ENCODE results near the gene COL16A1.

Gene COL16A1

DNA sequence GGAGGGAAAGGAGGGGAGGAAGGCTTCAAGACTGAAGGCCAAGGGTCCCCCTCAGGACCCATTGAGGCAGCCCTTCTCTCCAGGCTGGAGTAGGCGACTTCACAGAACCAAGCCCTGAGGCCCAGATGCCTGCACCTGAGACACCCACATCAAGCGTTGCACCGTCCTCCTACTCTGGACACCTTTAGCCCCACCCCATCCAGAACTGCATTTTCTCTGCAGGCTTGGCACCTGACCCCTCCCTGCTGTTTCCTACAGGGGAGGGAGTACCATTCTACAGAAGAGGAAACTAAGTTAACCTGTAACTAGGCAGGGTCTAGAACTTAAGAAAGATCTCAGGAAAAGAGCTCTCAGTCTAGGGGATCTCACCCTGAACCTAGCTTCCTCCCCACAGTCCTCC, 71.2 kb downstream of the COL16A1 start:
- WGBS (ENCODE audit: insufficient coverage), result 96% methylated on average over 3 of the region's 3 CpGs
- H3K9me3 ChIP-seq (ENCODE audit: control extremely low read depth in 1 of 5, control insufficient read depth in 4 of 5, insufficient read depth in 2 of 5, low read depth in 1 of 5, low read length in 4 of 5), result no peaks in the 10 kb centered on the region
- no peak for DNase-seq
- H3K27ac ChIP-seq (ENCODE audit: insufficient read depth in 1 of 2, low read depth in 1 of 2, low read length in 2 of 2, poor library complexity in 1 of 2, severe bottlenecking in 2 of 2), result no peak overlapping the region
- H3K4me1 ChIP-seq (ENCODE audit: control extremely low read depth in 1 of 4, control insufficient read depth in 4 of 4, insufficient read depth in 4 of 4, low read length in 3 of 4), result peaks cover 0 to 3% (median 0%) of the 10 kb centered on the region in 4 experiments
- H3K27me3 ChIP-seq (replicated peaks in 2 of 5; ENCODE audit: control insufficient read depth in 4 of 5, insufficient read depth in 5 of 5, low read length in 4 of 5), result no peaks in the 10 kb centered on the region
- POLR2A ChIA-PET, result no interaction called here
- peaks cover 9 to 73% (median 48%) of the 10 kb centered on the region in 4 experiments for H3K36me3 ChIP-seq (ENCODE audit: control insufficient read depth in 4 of 4, insufficient read depth in 4 of 4, low read length in 3 of 4)
- no peak overlapping the region for H3K4me3 ChIP-seq (ENCODE audit: control insufficient read depth in 1 of 7, extremely low read depth in 1 of 7, insufficient read depth in 4 of 7, low read depth in 2 of 7, low read length in 6 of 7)
- CTCF ChIA-PET, result interaction anchor here (1.3 to 5.9 kb wide), 6 partner anchors 11 to 70 kb away, joined by 3 to 29 read pairs (median 8); partner anchors contain the start of genes HCRTR1 and PEF1

DNA sequence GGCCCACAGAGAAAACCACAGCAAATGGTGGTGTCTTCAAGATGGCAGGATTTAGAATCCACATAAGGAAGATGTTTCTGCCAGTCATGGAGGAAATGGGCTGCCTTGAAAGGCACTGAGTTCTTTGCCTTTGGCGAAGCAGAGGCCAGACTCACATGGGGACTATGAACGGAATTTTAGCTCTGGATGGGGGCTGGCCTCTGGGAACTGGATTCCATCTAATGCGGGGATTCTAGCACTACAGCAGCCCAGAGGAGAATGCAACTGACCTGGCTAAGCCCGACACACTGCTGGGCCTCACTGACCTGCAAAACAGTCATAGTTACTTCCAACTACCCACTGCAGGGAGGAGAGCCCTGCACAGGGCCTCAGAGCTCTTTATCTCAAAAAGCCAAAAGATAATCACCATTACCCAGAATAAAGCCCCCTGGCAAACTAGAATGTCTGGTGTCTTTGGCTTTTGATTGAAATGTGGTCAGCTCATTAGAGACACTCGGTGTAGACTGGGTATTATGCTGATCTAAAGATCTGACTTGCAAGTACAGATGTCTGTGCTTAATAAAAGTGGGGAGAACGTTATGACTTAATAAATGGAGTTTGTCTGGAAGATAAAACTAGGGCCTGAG, 74.8 kb downstream of the COL16A1 start:
- DNase-seq, result no peak
- H3K27ac ChIP-seq (ENCODE audit: insufficient read depth in 1 of 2, low read depth in 1 of 2, low read length in 2 of 2, poor library complexity in 1 of 2, severe bottlenecking in 2 of 2), result no peak overlapping the region
- ChIA-PET POLR2A (no interaction called here), CTCF (interaction anchor here (1.0 to 4.2 kb wide), 7 partner anchors 9 to 66 kb away, joined by 3 to 24 read pairs (median 3); no protein-coding TSS in a partner anchor)
- no peaks in the 10 kb centered on the region for H3K9me3 ChIP-seq (ENCODE audit: control extremely low read depth in 1 of 5, control insufficient read depth in 4 of 5, insufficient read depth in 2 of 5, low read depth in 1 of 5, low read length in 4 of 5)
- no peaks in the 10 kb centered on the region for H3K27me3 ChIP-seq (replicated peaks in 2 of 5; ENCODE audit: control insufficient read depth in 4 of 5, insufficient read depth in 5 of 5, low read length in 4 of 5)
- no peaks in the 10 kb centered on the region for H3K4me1 ChIP-seq (ENCODE audit: control extremely low read depth in 1 of 4, control insufficient read depth in 4 of 4, insufficient read depth in 4 of 4, low read length in 3 of 4)
- H3K4me3 ChIP-seq (ENCODE audit: control insufficient read depth in 1 of 7, extremely low read depth in 1 of 7, insufficient read depth in 4 of 7, low read depth in 2 of 7, low read length in 6 of 7), result no peak overlapping the region
- WGBS (ENCODE audit: insufficient coverage), result 94% methylated on average over 5 of the region's 6 CpGs
- peaks cover 9 to 66% (median 44%) of the 10 kb centered on the region in 4 experiments for H3K36me3 ChIP-seq (ENCODE audit: control insufficient read depth in 4 of 4, insufficient read depth in 4 of 4, low read length in 3 of 4)

DNA sequence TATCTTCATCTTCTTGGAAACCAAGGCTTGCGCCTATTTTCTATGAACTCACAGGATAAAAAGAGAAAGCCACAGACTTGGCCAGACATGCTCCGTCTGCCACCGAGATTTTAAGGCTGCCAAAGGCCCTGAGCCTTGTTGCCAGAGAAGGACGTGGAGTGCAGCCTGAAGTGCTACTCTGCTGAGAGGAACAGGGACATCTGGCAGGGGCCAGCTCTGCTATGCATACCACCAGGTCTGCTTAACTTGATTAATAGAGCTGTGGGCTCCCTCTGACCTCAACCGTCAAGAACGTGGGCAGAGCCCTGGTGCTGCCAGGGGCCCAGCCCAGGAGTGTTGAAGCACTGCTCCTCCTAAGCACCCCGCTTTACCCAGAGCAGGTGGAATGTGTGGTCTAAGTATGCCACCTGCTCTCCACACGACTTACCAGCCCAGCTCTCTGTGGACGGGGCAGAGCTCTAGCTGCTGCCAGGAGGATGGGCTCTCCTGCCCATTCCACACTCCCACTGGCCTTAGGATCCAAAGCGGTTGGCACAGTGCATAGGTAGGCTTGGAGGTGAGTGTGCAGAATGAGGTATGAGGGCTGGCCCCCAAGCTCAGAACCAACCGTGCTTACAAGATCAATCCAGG, 75.8 kb downstream of the COL16A1 start:
- POLR2A ChIA-PET, result no interaction called here
- Histone ChIP-seq H3K27ac (ENCODE audit: insufficient read depth in 1 of 2, low read depth in 1 of 2, low read length in 2 of 2, poor library complexity in 1 of 2, severe bottlenecking in 2 of 2) (no peak overlapping the region), H3K36me3 (ENCODE audit: control insufficient read depth in 4 of 4, insufficient read depth in 4 of 4, low read length in 3 of 4) (peaks cover 9 to 61% (median 40%) of the 10 kb centered on the region in 4 experiments), H3K4me1 (ENCODE audit: control extremely low read depth in 1 of 4, control insufficient read depth in 4 of 4, insufficient read depth in 4 of 4, low read length in 3 of 4) (no peaks in the 10 kb centered on the region), H3K27me3 (replicated peaks in 2 of 5; ENCODE audit: control insufficient read depth in 4 of 5, insufficient read depth in 5 of 5, low read length in 4 of 5) (no peaks in the 10 kb centered on the region), H3K9me3 (ENCODE audit: control extremely low read depth in 1 of 5, control insufficient read depth in 4 of 5, insufficient read depth in 2 of 5, low read depth in 1 of 5, low read length in 4 of 5) (no peaks in the 10 kb centered on the region), H3K4me3 (ENCODE audit: control insufficient read depth in 1 of 7, extremely low read depth in 1 of 7, insufficient read depth in 4 of 7, low read depth in 2 of 7, low read length in 6 of 7) (no peak overlapping the region)
- 87% methylated on average over 8 of the region's 11 CpGs for WGBS (ENCODE audit: insufficient coverage)
- CTCF ChIA-PET, result interaction anchor here (1.1 to 4.2 kb wide), 4 partner anchors 10 to 63 kb away, joined by 4 to 24 read pairs (median 5); no protein-coding TSS in a partner anchor
- no peak for DNase-seq

DNA sequence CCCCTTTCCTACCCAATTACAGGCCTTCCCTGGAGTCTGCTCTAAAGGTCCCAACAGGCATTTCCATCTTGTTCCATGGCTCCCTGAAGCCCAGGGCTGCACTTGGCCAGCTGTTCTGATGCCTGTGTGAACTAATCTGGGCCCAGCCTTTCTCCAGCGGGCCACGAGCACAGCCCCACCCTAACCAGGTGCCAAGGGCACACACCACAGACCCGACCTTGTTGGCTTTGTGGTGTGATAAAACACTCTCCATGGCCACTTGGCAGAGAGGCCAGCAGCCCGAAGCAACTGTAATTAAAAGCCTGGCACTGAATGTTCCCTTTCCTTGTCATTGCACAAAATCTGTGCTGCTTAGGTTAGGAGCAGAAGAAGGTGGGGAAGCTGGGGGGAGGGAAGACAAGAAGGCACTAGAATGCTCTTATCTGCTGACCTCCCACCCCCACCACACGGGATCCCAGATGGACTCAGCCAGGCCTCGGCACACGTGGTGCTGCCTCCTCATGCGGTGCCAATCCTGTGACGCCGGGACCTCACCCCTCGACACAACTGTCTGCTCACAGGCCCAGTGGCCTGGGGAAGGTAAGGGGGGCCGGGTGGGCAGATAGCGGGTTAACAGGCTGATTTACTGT, 76.4 kb downstream of the COL16A1 start:
- H3K27ac ChIP-seq (ENCODE audit: insufficient read depth in 1 of 2, low read depth in 1 of 2, low read length in 2 of 2, poor library complexity in 1 of 2, severe bottlenecking in 2 of 2), result no peak overlapping the region
- POLR2A ChIA-PET, result interaction anchor here (0.6 kb wide), 1 partner anchor 527 kb away, joined by 3 read pairs; no protein-coding TSS in a partner anchor
- H3K36me3 ChIP-seq (ENCODE audit: control insufficient read depth in 4 of 4, insufficient read depth in 4 of 4, low read length in 3 of 4), result peaks cover 9 to 54% (median 34%) of the 10 kb centered on the region in 4 experiments

DNA sequence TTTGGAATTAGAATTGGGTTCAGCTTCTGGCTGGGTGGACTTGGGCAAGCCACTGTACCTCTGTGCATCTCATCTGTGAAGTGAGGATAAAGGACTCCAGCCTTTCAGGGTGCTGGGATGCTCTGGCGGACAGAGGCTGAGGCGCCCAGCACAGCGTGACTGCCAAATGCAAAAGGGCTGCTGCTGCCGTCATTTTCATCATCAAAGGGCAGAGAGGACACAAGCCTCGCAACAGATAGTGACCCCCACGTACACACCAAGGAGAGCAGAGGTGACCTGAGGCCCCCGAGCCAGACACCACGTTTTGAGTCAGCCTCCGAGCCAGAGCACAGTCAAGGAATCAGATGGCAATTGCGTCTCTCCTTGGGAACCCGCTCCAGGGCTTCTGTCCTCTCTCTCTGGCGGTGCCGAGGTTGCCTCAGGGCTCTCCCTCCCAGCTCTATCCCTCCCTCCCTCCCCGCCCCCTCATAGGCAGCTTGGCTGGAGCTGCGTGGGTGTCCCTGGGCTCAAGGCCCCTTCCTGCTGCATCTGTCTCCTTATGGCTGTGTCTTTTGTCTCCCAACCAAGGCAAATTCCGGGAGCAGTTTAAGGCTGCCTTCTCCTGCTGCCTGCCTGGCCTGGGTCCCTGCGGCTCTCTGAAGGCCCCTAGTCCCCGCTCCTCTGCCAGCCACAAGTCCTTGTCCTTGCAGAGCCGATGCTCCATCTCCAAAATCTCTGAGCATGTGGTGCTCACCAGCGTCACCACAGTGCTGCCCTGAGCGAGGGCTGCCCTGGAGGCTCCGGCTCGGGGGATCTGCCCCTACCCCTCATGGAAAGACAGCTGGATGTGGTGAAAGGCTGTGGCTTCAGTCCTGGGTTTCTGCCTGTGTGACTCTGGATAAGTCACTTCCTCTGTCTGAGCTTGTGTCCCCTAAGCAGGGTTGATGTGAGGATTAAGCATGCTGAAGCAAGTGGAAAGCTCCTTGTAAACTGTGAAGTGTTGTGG, 77.3 kb downstream of the COL16A1 start:
- 95% methylated on average over 22 of the region's 23 CpGs for WGBS (ENCODE audit: insufficient coverage)
- CTCF ChIA-PET, result interaction anchor here (0.9 to 1.5 kb wide), 4 partner anchors 8 to 61 kb away, joined by 4 to 5 read pairs (median 4); partner anchors contain the start of gene PEF1
- no peak overlapping the region for H3K27ac ChIP-seq (ENCODE audit: insufficient read depth in 1 of 2, low read depth in 1 of 2, low read length in 2 of 2, poor library complexity in 1 of 2, severe bottlenecking in 2 of 2)
- no peak overlapping the region for H3K4me3 ChIP-seq (ENCODE audit: control insufficient read depth in 1 of 7, extremely low read depth in 1 of 7, insufficient read depth in 4 of 7, low read depth in 2 of 7, low read length in 6 of 7)
- no peaks in the 10 kb centered on the region for H3K27me3 ChIP-seq (replicated peaks in 2 of 5; ENCODE audit: control insufficient read depth in 4 of 5, insufficient read depth in 5 of 5, low read length in 4 of 5)
- H3K9me3 ChIP-seq (ENCODE audit: control extremely low read depth in 1 of 5, control insufficient read depth in 4 of 5, insufficient read depth in 2 of 5, low read depth in 1 of 5, low read length in 4 of 5), result no peaks in the 10 kb centered on the region
- no peak for DNase-seq
- POLR2A ChIA-PET, result interaction anchor here (0.6 kb wide), 1 partner anchor 527 kb away, joined by 3 read pairs; no protein-coding TSS in a partner anchor
- H3K36me3 ChIP-seq (ENCODE audit: control insufficient read depth in 4 of 4, insufficient read depth in 4 of 4, low read length in 3 of 4), result peaks cover 5 to 45% (median 25%) of the 10 kb centered on the region in 4 experiments
- H3K4me1 ChIP-seq (ENCODE audit: control extremely low read depth in 1 of 4, control insufficient read depth in 4 of 4, insufficient read depth in 4 of 4, low read length in 3 of 4), result no peaks in the 10 kb centered on the region

More for the DNA sequence above, 76.4 kb downstream of the COL16A1 start:
- Histone ChIP-seq H3K4me3 (ENCODE audit: control insufficient read depth in 1 of 7, extremely low read depth in 1 of 7, insufficient read depth in 4 of 7, low read depth in 2 of 7, low read length in 6 of 7) (no peak overlapping the region), H3K4me1 (ENCODE audit: control extremely low read depth in 1 of 4, control insufficient read depth in 4 of 4, insufficient read depth in 4 of 4, low read length in 3 of 4) (no peaks in the 10 kb centered on the region), H3K27me3 (replicated peaks in 2 of 5; ENCODE audit: control insufficient read depth in 4 of 5, insufficient read depth in 5 of 5, low read length in 4 of 5) (no peaks in the 10 kb centered on the region), H3K9me3 (ENCODE audit: control extremely low read depth in 1 of 5, control insufficient read depth in 4 of 5, insufficient read depth in 2 of 5, low read depth in 1 of 5, low read length in 4 of 5) (no peaks in the 10 kb centered on the region)
- no peak for DNase-seq
- WGBS (ENCODE audit: insufficient coverage), result 94% methylated on average over 11 of the region's 13 CpGs
- CTCF ChIA-PET, result interaction anchor here (0.9 to 1.5 kb wide), 3 partner anchors 9 to 62 kb away, joined by 4 to 5 read pairs (median 5); no protein-coding TSS in a partner anchor

DNA sequence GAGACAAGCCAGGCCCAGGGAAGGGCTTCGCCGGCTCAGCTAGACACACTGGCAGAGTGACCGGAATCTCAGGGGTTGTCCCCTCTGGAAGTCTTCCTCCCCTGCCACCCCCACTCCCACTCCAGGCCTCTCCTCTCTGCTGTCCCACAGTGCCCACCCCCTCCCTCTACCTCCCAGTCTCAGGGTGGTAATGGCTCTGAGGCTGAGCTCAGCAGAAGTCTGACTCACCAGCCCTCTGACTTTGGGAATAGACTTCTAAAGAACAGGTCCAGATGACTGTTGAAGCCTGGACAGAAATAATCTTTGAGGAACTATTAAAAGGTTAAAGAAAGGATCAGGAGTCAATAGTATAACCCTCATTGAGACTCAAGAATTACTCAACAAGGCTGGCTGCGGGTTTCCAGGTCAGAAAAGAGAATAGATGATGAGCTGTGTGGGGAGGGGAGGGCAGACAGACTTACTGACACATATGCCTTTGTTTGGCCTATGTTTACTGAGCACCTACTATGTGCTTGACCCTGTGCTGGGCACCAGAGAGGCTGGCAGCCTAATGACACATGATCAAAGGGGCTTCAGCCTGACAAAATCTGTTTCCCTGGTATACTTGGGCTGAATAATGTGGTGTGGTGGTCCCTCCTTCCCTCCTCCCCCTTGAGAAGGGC, 78.1 kb downstream of the COL16A1 start:
- Histone ChIP-seq H3K9me3 (ENCODE audit: control extremely low read depth in 1 of 5, control insufficient read depth in 4 of 5, insufficient read depth in 2 of 5, low read depth in 1 of 5, low read length in 4 of 5) (no peaks in the 10 kb centered on the region), H3K4me3 (ENCODE audit: control insufficient read depth in 1 of 7, extremely low read depth in 1 of 7, insufficient read depth in 4 of 7, low read depth in 2 of 7, low read length in 6 of 7) (no peak overlapping the region), H3K27me3 (replicated peaks in 2 of 5; ENCODE audit: control insufficient read depth in 4 of 5, insufficient read depth in 5 of 5, low read length in 4 of 5) (no peaks in the 10 kb centered on the region), H3K36me3 (ENCODE audit: control insufficient read depth in 4 of 4, insufficient read depth in 4 of 4, low read length in 3 of 4) (peaks cover 5 to 37% (median 20%) of the 10 kb centered on the region in 4 experiments), H3K4me1 (ENCODE audit: control extremely low read depth in 1 of 4, control insufficient read depth in 4 of 4, insufficient read depth in 4 of 4, low read length in 3 of 4) (no peaks in the 10 kb centered on the region), H3K27ac (ENCODE audit: insufficient read depth in 1 of 2, low read depth in 1 of 2, low read length in 2 of 2, poor library complexity in 1 of 2, severe bottlenecking in 2 of 2) (no peak overlapping the region)
- ChIA-PET POLR2A (no interaction called here), CTCF (interaction anchor here (1.4 kb wide), 1 partner anchor 18 kb away, joined by 4 read pairs; the partner anchor contains the start of gene PEF1)
- DNase-seq, result no peak
- WGBS (ENCODE audit: insufficient coverage), result 93% methylated on average over 4 of the region's 4 CpGs
